Astrocyte (in vitro differentiated cells and primary cell): ENCODE data around the gene METRNL.

Source experiments
- CTCF ChIP-seq: IDR thresholded peaks from 2 replicates; pipeline ENCODE4 v1.5.1; 2011; ENCODE audit warnings: low read depth, mild to moderate bottlenecking, inconsistent platforms, low read length, moderate library complexity; ENCODE audit not compliant: insufficient read depth
- EZH2 ChIP-seq: IDR thresholded peaks from 2 replicates; pipeline ENCODE4 v1.6.1; 2012; ENCODE audit warnings: mild to moderate bottlenecking, low read length, inconsistent platforms; ENCODE audit not compliant: insufficient read depth

GRCh38 chr17:83092186-83092585 lies 12.8 kb downstream of the METRNL start:
- TF ChIP-seq CTCF (no peak), EZH2 (no peak)
